AG20443 (cell line): Measurements from ENCODE around the gene ARMCX6.
A peak's percentile ranks its signal among the peaks of the same experiment; 100 is the strongest.
"Not testable (repeated sequence)": the region's sequence is repeated elsewhere in the genome, so short reads cannot be mapped to it uniquely, and the experiment has no call there.

ENCODE experiments used
- DNase-seq: peaks from one replicate; pipeline ENCODE4 v3.0.0; 2012; ENCODE audit warnings: low spot score, mixed read lengths

Gene ARMCX6

GRCh38 chrX:101617211-101618191, at the start of gene ARMCX6:
Gene ARMCX6, minus strand, starts transcription at chrX:101618000. Its CDS starts 1,380 bp downstream, at chrX:101616620.
- peak; percentile 80 for DNase-seq

- peak; percentile 78 for DNase-seq
Observed at GRCh38 chrX:101659601-101660063, 41.8 kb upstream of the ARMCX6 start, which contains the start of gene ARMCX2. Gene ARMCX2, minus strand, starts transcription at chrX:101659850. Its CDS starts 2,262 bp downstream, at chrX:101657588.

- DNase-seq, result peak; percentile 86
Observed at GRCh38 chrX:101658661-101659491, 41.1 kb upstream of the ARMCX6 start.

- no peak for DNase-seq
Observed at GRCh38 chrX:101657495-101657894, 39.7 kb upstream of the ARMCX6 start.

GRCh38 chrX:101656817-101657216, 39.0 kb upstream of the ARMCX6 start:
- DNase-seq, result no peak

- DNase-seq, result no peak
Observed at GRCh38 chrX:101655534-101655933, 37.7 kb upstream of the ARMCX6 start.

GRCh38 chrX:101647716-101648115, 29.9 kb upstream of the ARMCX6 start:
- not testable (repeated sequence) for DNase-seq

- no peak for DNase-seq
Observed at GRCh38 chrX:101642093-101642492, 24.3 kb upstream of the ARMCX6 start.

- DNase-seq, result no peak
Observed at GRCh38 chrX:101639583-101639982, 21.8 kb upstream of the ARMCX6 start.

- no peak for DNase-seq
Observed at GRCh38 chrX:101619364-101619763, 1.6 kb upstream of the ARMCX6 start.

GRCh38 chrX:101605728-101606127, 12.1 kb downstream of the ARMCX6 start:
- DNase-seq, result no peak

- DNase-seq, result no peak
Observed at GRCh38 chrX:101605146-101605545, 12.7 kb downstream of the ARMCX6 start.

- DNase-seq, result peak; percentile 21
Observed at GRCh38 chrX:101602077-101602476, 15.7 kb downstream of the ARMCX6 start.

- not testable (repeated sequence) for DNase-seq
Observed at GRCh38 chrX:101599592-101599991, 18.2 kb downstream of the ARMCX6 start.

GRCh38 chrX:101595739-101596419, 21.9 kb downstream of the ARMCX6 start:
- peak; percentile 48 for DNase-seq
